CD4-positive, alpha-beta T cell treated with Interleukin-4 for 1 hour (primary cell): ENCODE data around the gene BOK.
"Not testable (repeated sequence)": the region's sequence is repeated elsewhere in the genome, so short reads cannot be mapped to it uniquely, and the experiment has no call there.

Experiments used
- DNase-seq, 2 donors: peaks; one replicate each; pipeline ENCODE4 v3.0.0-alpha.2; 2020 to 2022

Gene BOK

DNA sequence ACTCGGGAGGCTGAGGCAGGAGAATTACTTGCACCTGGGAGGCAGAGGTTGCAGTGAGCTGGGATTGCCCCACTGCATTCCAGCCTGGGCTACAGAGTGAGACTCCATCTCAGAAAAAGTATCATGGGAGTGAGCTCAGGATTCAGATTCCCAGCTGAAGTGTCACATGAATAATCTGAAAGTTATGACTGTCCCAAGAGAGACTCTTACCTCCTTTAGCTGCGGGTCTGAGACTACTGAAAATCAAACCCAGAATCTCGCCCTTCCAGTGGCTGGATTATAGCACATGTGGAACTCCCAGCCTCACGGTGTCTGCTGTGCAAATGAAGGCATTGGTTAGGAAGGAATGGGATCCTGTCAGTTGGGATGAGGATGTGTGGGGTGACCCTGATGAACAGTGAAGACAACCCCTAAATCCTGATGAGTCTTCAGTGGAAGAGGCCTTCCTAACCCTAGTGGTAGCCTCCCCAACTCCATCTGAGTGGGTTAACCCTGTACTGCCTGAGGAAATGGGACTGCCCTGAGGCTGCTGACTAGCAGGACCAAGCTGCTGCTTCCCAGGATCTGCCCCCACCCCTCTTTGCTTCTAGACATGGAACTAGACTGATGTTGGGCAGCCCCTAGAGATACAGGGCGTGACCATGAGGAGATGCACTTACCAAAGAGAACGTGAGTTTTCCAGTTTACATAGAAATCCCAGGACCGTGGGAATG is 16.5 kb downstream of the BOK start:
- no peak for DNase-seq

DNA sequence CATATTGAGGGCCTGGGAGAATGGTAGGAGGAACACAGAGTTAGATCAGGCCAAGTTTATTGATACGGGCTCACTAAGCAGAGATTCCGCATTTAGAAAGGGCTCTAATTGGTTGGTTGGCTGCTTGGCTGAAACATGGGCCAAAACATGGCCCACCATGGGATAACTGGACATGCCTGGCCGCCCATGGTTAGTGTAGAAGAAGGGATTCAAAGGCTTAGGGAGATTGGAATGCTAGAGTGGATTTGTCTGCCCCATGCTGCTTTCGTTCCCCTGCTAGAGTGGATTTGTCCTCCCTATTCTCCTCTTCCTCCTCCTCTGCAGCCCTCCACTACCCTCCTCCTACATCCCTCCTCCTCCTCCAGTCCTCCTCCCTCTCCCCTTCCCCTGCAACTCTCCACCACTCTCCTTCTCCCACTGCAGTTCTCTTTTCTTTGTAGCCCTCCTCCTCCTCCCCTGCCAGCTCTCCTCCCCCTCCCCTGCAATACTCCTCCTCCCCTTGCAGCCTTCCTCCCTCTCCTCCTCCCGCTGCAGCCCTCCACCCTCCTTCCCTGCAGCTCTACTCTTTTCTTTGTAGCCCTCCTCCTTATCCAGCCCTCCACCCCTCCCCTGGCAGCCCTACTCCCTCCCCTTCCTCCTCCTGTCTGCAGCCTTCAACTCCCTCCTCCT is 17.2 kb downstream of the BOK start:
- DNase-seq, result no peak

DNA sequence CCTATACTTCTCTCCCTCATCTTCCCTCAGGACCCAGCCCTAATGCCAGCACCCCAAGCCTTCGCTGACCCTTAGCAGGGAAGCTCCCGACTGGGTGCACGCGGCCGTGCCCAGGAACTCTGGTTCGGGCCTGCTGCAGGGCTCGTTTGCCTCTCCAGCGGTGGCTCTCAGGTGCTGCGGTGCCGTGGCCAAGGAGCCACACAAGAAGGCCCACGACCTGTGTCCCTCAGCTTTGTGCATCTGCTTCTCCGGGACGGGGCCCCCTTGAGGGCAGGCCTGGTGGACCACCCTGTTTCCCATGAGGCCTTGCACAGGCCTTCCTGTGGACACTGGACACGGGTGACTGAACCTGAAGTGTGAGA is 17.7 kb downstream of the BOK start:
- no peak for DNase-seq

DNA sequence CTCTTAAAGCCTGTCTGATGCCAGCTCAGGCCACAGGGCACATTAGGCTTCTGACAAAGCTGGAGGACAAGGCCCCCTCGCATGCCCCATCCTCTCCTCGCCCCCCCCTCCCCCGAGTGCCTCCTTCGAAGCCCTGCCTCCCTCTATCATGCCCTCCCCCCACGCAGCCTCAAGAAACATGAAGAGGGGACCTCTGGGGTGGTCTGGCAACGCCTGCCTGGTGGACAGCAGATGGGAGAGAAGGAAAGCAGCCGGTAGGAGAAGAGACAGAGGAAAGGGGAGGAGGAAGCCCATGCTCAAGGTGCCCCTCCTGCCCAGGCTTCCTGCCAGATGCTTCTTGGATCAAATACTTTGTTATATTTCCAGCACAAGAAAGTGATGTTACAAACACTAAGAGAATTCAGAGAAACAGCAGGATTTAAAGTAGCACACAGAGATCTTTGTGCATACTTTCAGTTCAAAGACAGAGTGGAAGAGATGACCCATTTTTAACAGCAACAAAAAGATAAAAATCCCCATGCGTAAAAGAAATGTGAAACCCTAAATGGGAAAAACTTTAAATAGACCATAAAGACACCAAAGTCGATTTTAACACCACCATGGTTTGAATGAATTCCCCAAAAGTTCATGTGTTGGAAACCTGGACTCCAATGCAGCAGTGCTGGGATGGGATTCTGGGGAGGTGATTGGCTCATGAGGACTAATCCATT is 19.0 kb downstream of the BOK start:
- no peak for DNase-seq

DNA sequence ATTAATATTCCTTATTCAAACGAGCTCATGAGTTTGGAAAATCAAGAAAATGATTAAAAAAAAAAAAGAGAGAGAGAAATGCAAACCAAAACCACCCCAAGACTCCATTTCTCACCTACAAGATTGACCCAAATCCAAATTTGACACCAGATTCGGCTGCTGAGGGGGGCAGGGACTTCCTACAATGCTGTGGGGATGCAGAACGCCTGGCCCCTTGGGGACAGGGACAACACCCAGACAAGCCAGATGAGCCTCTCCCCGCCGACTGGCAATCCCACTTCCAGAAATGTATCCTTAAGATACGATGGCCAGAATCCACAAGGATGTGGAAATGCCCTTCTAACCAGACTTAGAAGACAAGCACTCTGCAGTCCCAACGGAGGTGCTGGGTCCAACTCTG is 20.7 kb downstream of the BOK start:
- DNase-seq, result no peak

DNA sequence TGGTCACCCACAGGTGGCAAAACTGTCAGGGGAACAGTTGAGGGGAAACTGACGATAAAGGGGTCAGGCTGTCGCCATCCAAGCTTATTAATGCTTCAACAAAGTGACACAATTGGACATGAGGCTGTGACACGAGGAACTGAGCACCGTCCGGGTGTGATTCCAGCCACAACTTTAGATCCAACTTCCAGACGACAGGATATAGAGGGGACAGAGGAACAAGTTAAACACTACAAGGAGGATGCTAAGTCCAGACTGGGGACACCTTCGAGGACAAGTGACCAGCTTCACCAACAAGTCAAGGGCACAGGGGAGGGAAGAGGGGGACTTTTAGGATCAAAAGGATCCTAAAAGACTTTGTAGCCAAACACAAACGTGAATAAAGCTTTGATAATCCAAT is 23.8 kb downstream of the BOK start:
- DNase-seq, result no peak

DNA sequence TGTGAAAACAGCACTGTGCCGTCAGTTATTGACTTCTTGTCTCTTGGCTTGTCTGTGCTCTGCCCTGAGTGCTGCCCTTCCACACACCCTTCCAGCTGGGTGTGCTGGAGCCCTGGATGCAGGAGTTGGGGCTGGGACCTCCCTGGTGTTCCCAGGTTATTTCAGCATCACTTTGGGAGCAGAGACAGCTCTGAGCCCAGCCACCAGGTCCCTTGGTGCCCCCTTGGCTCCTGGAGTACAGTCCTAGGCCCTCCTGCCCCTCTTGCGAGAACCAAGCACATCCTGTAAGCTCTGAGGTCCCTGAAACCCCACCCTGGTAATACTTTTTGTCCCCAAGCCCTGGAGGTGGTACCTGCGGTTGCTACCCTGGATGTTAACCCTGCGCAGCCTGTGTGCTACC is 24.3 kb downstream of the BOK start:
- DNase-seq, result no peak

DNA sequence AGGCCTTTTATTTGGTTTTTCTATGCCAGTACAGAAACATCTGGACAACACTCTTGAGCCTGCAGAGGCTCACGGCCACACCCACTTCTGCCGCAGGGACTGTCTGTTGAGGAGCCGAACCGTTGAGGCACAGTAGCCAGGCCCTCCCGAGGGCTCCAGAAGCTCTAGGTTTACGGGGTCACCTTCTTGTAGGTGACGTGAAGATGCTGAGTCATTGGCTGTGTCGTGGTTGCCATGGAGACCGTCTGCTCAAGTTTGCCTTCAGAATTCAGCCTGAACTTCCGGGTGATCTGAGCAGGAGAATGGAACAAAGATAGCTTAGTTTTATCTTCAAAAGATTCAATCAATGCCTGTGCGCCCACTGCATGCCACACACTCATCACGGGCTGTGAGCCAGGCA is 25.9 kb downstream of the BOK start:
- DNase-seq, result no peak

DNA sequence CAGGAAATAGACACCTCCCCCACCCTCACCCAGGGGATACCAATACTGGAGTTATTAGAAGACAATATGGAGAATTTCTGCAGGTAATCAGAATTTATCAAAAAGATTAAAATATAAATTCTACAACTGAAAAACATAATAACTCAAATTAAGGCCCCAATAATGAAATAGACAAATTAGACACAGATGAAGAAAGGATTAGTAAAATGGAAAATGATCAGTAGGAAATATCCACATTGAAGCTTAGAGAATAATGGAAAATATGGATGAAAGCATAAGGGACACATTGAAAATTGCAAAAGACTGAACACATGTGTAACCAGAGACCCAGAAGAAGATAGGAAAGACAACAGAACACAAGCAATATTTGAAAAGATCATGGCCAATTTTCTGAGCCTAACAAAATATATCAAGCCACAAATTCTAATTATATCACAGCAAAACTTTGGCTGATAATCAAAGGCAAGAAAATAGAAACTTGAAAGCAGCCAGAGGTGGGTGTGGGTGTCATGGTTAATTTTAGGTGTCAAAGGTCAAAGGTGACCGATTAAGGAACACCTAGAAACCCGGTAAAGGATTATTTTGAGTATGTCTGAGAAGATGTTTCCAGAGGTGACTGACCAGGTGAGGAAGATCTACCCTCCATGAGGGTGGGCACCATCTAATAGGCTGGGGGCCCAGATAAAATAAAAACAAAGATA is 28.2 kb downstream of the BOK start:
- DNase-seq, result no peak

DNA sequence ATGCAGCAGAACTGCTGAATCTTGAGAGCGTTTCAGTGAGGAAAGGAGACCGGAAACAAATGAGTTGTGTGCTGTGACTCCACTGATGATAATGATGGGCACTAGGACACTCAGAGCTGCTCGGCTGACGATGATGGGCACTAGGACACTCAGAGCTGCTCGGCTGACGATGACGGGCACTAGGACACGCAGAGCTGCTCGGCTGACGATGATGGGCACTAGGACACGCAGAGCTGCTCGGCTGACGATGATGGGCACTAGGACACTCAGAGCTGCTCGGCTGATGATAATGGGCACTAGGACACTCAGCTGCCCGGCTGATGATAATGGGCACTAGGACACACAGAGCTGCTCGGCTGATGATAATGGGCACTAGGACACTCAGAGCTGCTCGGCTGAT is 31.3 kb downstream of the BOK start:
- DNase-seq, result not testable (repeated sequence)

DNA sequence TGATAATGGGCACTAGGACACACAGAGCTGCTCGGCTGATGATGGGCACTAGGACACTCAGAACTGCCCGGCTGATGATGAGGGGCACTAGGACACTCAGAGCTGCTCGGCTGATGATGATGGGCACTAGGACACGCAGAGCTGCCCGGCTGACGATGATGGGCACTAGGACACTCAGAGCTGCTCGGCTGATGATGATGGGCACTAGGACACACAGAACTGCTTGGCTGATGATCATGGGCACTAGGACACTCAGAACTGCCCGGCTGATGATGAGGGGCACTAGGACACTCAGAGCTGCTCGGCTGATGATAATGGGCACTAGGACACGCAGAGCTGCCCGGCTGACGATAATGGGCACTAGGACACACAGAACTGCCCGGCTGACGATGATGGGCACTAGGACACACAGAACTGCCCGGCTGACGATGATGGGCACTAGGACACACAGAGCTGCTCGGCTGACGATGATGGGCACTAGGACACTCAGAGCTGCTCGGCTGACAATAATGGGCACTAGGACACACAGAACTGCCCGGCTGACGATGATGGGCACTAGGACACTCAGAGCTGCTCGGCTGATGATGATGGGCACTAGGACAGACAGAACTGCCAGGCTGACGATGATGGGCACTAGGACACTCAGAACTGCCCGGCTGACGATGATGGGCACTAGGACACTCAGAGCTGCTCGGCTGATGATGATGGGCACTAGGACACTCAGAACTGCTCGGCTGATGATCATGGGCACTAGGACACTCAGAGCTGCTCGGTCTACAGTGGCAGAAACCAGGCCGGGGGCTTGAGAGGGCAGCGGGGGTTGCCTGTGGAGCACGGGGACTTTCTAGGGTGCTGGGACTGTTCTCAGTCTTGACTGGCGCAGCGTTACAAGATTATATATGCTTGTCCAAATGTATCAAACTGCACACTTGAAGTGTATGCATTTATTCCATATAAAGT is 32.2 kb downstream of the BOK start:
- not testable (repeated sequence) for DNase-seq

DNA sequence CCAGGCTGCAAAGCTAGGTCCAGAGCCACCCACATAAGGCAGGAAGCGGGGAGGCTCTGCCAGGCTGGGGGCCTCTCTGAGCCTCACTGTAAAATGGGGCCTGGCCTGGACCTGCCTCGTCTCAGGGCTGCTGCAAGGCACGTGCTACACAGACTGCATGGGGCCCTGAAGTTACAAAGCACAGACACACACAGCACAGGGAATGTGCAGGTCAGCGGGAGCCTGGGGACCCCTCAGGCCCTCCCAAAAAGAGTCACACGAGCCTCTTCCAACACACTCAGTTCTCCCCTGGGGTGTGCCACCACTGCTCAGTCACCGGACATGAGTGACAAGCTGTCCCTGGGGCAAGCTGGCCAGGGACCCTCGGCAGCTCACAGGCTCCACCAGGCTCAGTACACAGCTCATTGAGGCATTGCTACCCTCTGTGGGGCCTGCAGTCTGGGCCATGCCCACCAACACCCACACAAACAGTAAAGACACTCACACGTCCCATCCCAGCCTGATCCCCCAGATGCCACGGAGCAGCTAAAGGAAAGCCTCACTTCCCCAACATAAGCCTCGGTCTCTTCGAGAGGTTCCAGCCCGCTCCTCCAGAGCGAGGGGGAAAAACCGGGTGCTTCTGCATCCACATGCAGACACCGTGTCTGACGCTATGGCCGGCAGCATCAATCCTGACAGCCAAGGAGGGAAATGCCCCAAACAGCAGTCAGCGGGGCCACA is 33.7 kb downstream of the BOK start:
- no peak for DNase-seq

DNA sequence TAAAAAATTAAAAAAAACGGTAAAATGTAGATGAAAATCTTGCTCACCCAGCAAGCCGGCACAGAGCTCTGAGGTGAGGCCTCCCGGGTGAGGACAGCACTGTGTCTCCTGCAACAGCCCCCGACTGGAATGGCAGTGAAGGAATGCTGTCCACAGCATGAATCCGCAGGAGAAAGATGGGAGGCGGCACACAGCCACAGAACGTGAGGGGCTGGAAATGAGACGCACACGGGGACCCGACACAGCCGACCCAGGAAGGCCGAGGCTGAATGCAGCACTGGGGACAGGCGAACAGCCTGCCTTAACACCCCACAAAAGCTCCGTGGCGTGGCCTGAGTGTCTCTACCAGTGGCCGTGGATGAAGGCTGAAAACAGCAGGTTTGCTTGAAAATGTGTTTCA is 34.7 kb downstream of the BOK start:
- no peak for DNase-seq

DNA sequence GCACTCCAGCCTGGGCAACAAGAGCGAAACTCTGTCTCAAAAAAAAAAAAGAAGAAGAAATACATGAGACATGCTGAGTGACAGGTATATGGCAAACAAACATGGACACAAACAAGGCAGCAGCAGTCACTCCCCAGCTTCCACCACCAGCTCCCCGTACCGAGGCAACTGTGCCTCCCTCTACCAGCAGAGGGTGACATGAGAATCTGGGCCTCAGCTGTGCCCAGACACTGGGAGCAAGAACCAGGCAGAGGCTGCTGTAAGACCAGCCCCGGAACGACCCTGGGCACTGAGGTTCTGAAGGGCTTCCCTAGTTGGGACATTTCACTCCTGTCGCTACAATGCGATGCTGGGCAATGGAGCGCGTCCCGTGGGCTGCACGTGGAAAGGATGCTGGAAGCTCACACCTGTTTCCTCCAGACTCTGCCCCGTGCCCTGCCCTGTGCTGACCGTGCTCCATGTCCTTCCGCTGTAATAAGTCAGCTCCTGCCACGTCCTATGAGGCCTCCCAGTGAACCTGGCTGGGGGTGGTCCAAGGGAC is 37.1 kb downstream of the BOK start:
- no peak for DNase-seq

DNA sequence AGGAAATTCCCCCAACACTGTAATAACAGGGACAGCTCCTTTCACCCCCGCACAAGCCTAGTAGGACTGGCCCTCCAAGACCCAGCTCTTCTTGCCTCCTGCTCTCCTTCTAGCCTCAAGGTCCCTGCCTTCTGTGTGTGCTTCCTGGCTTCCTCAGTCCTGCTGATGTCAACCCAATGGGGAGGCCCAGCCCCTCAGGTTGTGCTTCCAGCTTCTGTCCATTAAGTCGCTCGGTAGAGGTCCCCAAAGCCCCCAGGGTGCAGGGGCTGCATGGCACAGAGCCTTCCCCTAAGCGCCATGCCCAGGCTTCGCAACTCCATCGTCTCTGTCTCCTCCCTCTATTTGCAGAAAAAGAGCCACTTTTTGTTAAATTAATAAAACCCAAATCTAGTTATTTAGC is 39.0 kb downstream of the BOK start:
- DNase-seq, result no peak

DNA sequence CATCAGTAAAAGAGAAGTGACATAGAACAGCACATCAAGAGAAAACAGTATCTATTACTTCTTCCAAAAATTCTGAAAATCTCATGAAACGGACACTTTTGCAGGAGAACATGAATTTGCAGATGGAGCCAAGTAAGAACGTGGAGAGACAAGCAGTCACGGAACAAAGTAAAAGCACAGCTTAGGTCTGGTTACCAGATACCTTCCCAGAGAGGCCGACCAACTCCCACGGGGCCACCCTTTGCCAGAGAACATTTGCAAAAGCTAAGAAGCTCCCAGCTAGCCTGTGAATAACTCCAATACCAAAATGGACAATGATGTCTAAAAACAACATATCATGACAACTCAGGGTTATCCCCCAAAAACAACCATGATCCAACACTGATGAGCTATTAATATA is 39.5 kb downstream of the BOK start:
- DNase-seq, result no peak

DNA sequence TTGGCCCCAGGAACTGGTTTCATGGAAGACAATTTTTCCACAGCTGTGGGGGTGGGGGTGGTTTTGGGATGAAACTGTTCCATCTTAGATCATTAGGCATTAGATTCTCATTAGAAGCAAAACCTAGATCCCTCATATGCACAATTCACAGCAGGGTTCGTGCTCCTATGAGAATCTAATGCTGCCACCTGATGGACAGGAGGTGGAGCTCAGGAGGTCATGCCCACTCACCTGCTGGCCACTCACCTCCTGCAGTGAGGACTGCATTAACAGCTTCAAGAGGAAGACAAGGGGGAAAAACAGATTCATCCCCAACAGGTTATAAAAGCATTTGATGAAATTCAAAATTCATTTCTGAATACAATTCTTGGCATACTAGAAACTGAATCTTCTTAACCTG is 39.9 kb downstream of the BOK start:
- DNase-seq, result peak in 1 of 2 donors; percentile 15

DNA sequence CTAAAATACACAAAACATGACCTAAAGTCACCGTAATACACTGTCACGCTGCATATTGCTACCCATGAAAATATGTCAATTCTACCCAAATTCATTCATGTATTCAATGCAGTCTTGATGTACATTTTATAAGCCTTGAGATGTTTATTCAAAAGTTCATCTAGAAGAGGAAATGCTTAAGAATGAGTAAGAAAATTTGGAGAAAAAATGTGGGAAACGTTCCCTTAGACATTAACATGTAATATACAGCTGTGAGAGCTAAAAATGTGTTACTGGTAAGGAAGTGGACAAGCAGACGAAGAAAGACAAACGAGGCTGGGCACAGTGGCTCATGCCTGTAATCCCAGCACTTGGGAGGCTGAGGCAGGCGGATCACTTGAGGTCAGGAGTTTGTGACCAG is 41.1 kb downstream of the BOK start:
- DNase-seq, result no peak

DNA sequence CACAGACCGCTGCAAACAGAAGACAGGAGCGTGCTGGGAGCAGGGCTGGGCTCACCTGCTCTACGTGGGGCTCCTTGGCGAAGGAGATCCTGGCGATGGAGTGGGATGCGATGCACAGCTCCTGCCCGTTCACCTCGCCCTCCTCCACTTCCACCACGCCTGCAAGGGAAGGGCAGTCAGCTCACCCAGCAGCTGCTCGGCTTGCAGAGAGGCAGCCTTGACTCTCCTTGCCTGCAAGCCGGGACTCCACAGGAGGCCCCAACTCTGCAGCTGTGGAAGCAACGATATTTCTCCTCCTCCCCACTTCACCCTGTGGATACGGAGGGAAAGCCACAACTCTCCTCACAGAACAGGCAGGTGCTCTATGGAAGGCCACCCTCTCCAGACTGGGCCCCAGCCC is 43.3 kb downstream of the BOK start:
- DNase-seq, result no peak

DNA sequence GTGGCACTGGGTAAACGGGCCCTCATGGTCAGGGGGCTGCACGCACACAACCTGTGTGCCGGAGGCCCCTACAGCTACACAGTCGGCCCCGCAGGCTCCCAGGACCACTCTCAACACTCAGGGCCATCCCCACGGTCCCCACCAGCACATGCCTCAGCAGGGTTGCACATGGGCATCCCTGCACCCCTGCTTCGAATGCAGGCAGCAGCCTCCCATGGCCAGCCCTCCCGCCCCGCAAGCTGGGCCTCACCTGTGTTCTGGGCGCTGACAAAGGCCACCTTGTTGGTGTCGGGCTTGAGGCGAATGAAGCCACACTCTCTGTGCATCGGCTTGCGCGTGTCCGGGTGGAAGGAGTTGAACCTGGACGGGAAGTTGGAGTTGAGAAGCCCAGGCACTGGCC is 44.2 kb downstream of the BOK start:
- no peak for DNase-seq

DNA sequence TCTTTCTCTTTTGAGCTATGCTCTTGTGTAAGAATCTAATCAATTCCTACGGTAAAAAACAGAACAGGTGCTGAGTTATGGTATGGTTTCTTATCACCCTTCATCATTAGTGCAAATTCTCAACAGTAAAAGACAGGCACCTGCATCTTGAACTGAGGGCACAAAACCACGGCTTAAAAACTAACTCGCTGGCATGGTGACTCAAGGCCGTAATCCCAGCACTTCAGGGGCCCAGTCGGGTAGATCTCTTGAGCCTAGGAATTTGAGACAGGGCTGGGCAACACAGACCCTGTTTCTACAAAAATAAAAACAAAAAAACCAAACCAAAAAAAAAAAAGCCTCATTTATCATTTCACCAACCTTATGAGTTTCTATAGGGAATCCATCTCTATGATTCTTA is 45.1 kb downstream of the BOK start:
- no peak for DNase-seq

DNA sequence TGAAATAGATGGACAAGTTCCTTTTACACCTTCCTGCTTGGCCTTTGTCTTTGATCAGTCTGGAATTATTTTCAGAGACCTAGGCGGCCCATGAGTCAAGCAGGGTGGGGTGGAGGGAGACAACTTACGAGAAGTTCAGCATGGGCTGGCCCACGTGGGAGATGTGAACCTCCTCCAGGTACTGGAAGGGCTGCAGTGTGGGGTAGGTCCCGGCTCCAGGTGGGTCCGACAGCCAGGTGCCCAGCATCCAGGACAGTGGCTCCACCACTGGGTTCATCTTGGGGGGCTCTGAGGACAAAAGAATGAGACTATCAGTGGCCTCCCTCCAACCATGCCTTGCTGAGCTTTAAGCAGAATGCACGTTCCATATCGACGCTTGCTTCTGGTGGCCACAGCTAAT is 47.6 kb downstream of the BOK start:
- DNase-seq, result no peak
